CD1c-positive myeloid dendritic cell (primary cell): Measurements from ENCODE around the gene PABPN1.
"Not testable (repeated sequence)": the region's sequence is repeated elsewhere in the genome, so short reads cannot be mapped to it uniquely, and the experiment has no call there.

Experiments
- DNase-seq: peaks from one replicate; pipeline ENCODE4 v3.0.0-alpha.2; 2016; ENCODE audit errors: extremely low spot score

PABPN1 gene

GRCh38 chr14:23301288-23301968 is 19.8 kb upstream of the PABPN1 start:
- DNase-seq, result peak; percentile 100

- DNase-seq, result no peak
These were observed 19.3 kb upstream of the PABPN1 start for GRCh38 chr14:23301969-23302289.

- DNase-seq, result peak; percentile 65
These were observed 18.7 kb upstream of the PABPN1 start, which contains the start of gene PPP1R3E for GRCh38 chr14:23302290-23303225. PPP1R3E (minus strand) TSS chr14:23302859; CDS start chr14:23302576, 283 bp downstream.

- DNase-seq, result peak; percentile 62
These were observed 14.7 kb upstream of the PABPN1 start, which contains the start of gene BCL2L2 for GRCh38 chr14:23306412-23307145. BCL2L2 (plus strand) TSS chr14:23306833; CDS start chr14:23307768, 935 bp downstream.

GRCh38 chr14:23307146-23307530 is 14.1 kb upstream of the PABPN1 start:
- DNase-seq, result no peak

GRCh38 chr14:23307687-23308644 is 13.3 kb upstream of the PABPN1 start:
- no peak for DNase-seq

GRCh38 chr14:23308721-23309445 is 12.4 kb upstream of the PABPN1 start:
- no peak for DNase-seq

- DNase-seq, result no peak
These were observed 10.7 kb upstream of the PABPN1 start for GRCh38 chr14:23310546-23310945.

GRCh38 chr14:23316300-23316699 is 5.0 kb upstream of the PABPN1 start:
- DNase-seq, result no peak

- DNase-seq, result no peak
These were observed 1.3 kb upstream of the PABPN1 start for GRCh38 chr14:23319746-23320583.

- peak; percentile 48 for DNase-seq
These were observed 603 bp downstream of the PABPN1 start for GRCh38 chr14:23321572-23322547.

- no peak for DNase-seq
These were observed 1.6 kb downstream of the PABPN1 start for GRCh38 chr14:23322568-23323517.

GRCh38 chr14:23323838-23324454 is 2.7 kb downstream of the PABPN1 start:
- no peak for DNase-seq

- no peak for DNase-seq
These were observed 3.2 kb downstream of the PABPN1 start for GRCh38 chr14:23324455-23324846.

- DNase-seq, result no peak
These were observed 3.7 kb downstream of the PABPN1 start for GRCh38 chr14:23324993-23325392.

GRCh38 chr14:23325746-23326145 is 4.5 kb downstream of the PABPN1 start:
- not testable (repeated sequence) for DNase-seq
